Measurements from ENCODE around the gene TC2N. TPM values are rescaled to one million over a fixed set of nuclear protein-coding genes. Genes with fewer than 3 reads are reported as not detected.

The TC2N gene
- total and polyA plus RNA-seq, 9 of the 15 experiments (the other 6 are each of a cell fraction or from before 2014, with no cell fraction given): 2.0 to 12.5 (median 7.3) TPM

DNA sequence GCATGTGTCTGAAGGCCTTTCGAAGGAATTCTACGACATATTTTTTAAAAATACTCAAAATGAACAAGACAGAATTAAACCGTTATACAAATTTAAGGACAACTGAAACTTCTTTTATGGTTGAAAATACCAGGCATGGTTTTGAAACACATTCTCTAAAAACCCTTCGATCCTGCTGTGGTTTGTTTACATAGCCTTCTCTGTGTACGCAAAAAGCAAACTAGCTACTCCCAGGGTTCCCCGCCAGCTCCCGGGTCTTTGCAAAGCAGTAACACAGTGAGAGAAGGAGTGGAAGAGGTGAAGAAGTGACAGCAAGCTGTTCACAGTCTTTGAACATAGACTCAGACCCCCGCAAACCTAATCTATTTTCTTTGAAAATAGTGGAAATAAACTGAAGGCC lies 2.2 kb upstream of the TC2N start:
- Histone ChIP-seq H3K4me1 (replicated peaks in 1 of 2; ENCODE audit: control insufficient read depth in 2 of 2, insufficient read depth in 2 of 2, low read length in 2 of 2) (no peaks in the 10 kb centered on the region; a peak in 1 of 5 replicates), H2AFZ (ENCODE audit: low read depth, low read length) (no peak overlapping the region), H3K27me3 (ENCODE audit: control insufficient read depth in 2 of 2, insufficient read depth in 2 of 2, low read length in 2 of 2) (peaks cover 0 to 20% of the 10 kb centered on the region in 2 experiments; a peak in 2 of 5 replicates), H3K9me3 (replicated peaks; ENCODE audit: control insufficient read depth, insufficient read depth, low read depth, low read length) (no peaks in the 10 kb centered on the region), H3K79me2 (ENCODE audit: control insufficient read depth, insufficient read depth, low read length) (no peaks in the 10 kb centered on the region), H3K9ac (ENCODE audit: insufficient read depth in 1 of 2, low read depth in 2 of 2, low read length in 2 of 2) (no peak overlapping the region), H3K9me1 (ENCODE audit: control insufficient read depth, insufficient read depth, low read length) (no peaks in the 10 kb centered on the region), H3K4me2 (ENCODE audit: insufficient read depth, low read length) (no peak overlapping the region), H3K36me3 (ENCODE audit: control insufficient read depth, insufficient read depth, low read length) (no peaks in the 10 kb centered on the region), H3K4me3 (no peak overlapping the region), H3K27ac (ENCODE audit: extremely low read depth, low read depth, low read length) (no peak overlapping the region), H4K20me1 (replicated peaks; ENCODE audit: control insufficient read depth, insufficient read depth, low read length) (no peaks in the 10 kb centered on the region; the same call in 1 of the 2 replicates)
- FAIRE-seq: no peak
- in situ Hi-C loops (cut with MboI) (no loop called here), intact Hi-C loops (cut with micrococcal nuclease) (no loop called here)
- 23% methylated on average over 8 of the region's 8 CpGs for WGBS (ENCODE audit: insufficient coverage, low coverage, missing lambda C conversion rate)
- no TSS peak for BruUV-seq (replicated peaks)
- no peak for ATAC-seq
- ChIA-PET POLR2A (no interaction called here), CTCF (ENCODE audit: low intra/inter-chr PET ratio) (no interaction called here)
- TF ChIP-seq, protein P1, sequence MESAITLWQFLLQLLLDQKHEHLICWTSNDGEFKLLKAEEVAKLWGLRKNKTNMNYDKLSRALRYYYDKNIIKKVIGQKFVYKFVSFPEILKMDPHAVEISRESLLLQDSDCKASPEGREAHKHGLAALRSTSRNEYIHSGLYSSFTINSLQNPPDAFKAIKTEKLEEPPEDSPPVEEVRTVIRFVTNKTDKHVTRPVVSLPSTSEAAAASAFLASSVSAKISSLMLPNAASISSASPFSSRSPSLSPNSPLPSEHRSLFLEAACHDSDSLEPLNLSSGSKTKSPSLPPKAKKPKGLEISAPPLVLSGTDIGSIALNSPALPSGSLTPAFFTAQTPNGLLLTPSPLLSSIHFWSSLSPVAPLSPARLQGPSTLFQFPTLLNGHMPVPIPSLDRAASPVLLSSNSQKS (CRISPR knock-in tag; IDR thresholded peaks at IDR 0.05): no peak
- no peak for TF ChIP-seq KLF10 (CRISPR knock-in tag; IDR thresholded peaks at IDR 0.05)
- TF ChIP-seq SRSF1 (IDR thresholded peaks at IDR 0.05; ENCODE audit: low read depth, low read length): no peak
- TF ChIP-seq GATAD2A (IDR thresholded peaks at IDR 0.05): no peak
- TF ChIP-seq RFX7 (CRISPR knock-in tag; IDR thresholded peaks at IDR 0.05): no peak
- TF ChIP-seq, protein P2, sequence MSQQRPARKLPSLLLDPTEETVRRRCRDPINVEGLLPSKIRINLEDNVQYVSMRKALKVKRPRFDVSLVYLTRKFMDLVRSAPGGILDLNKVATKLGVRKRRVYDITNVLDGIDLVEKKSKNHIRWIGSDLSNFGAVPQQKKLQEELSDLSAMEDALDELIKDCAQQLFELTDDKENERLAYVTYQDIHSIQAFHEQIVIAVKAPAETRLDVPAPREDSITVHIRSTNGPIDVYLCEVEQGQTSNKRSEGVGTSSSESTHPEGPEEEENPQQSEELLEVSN (IDR thresholded peaks at IDR 0.05; ENCODE audit: borderline replicate concordance in 1 of 2, extremely low read depth in 1 of 2, insufficient read depth in 1 of 2, insufficient read length in 1 of 2, low read depth in 1 of 2, low read length in 1 of 2, poor library complexity in 1 of 2, severe bottlenecking in 1 of 2): no peak
- no peak for TF ChIP-seq HDAC8 (tag; IDR thresholded peaks at IDR 0.05)
- TF ChIP-seq ZNF12 (CRISPR knock-in tag; IDR thresholded peaks at IDR 0.05): no peak
- TF ChIP-seq KAT8 (IDR thresholded peaks at IDR 0.05; ENCODE audit: low read depth): no peak
- TF ChIP-seq HDAC2 (IDR thresholded peaks at IDR 0.05): no peak
- TF ChIP-seq HIVEP1 (CRISPR knock-in tag; IDR thresholded peaks at IDR 0.05): no peak
- no peak for DNase-seq (ENCODE audit: extremely low read depth in 1 of 4, low spot score in 3 of 4)
